Measurements from ENCODE around the gene SEL1L3. TPM values are rescaled to one million over a fixed set of nuclear protein-coding genes. Genes with fewer than 3 reads are reported as not detected.

Gene SEL1L3
- total RNA-seq, 1 donor from 2014 or later = 123 TPM

GRCh38 chr4:25783126-25783525 is 79.7 kb downstream of the SEL1L3 start:
- no peak overlapping the region for H3K4me3 ChIP-seq (ENCODE audit: low read depth, low read length)
- DNase-seq (ENCODE audit: low read depth) = no peak
- no peak for TF ChIP-seq CTCF (IDR thresholded peaks at IDR 0.05; ENCODE audit: insufficient read depth, low read length, poor library complexity, severe bottlenecking)
- no peaks in the 10 kb centered on the region for H3K27me3 ChIP-seq (ENCODE audit: control insufficient read depth, insufficient read depth, low read length)
- H3K36me3 ChIP-seq (ENCODE audit: control insufficient read depth, insufficient read depth, low read length) = peaks cover 2% of the 10 kb centered on the region

- Histone ChIP-seq H3K27me3 (ENCODE audit: control insufficient read depth, insufficient read depth, low read length) (no peaks in the 10 kb centered on the region), H3K4me3 (ENCODE audit: low read depth, low read length) (no peak overlapping the region), H3K36me3 (ENCODE audit: control insufficient read depth, insufficient read depth, low read length) (peaks cover 2% of the 10 kb centered on the region)
- DNase-seq (ENCODE audit: low read depth) = no peak
- no peak for TF ChIP-seq CTCF (IDR thresholded peaks at IDR 0.05; ENCODE audit: insufficient read depth, low read length, poor library complexity, severe bottlenecking)
Measured at GRCh38 chr4:25782482-25782881, 80.3 kb downstream of the SEL1L3 start.

GRCh38 chr4:25779021-25779420 is 83.8 kb downstream of the SEL1L3 start:
- peaks cover 2% of the 10 kb centered on the region for H3K36me3 ChIP-seq (ENCODE audit: control insufficient read depth, insufficient read depth, low read length)
- TF ChIP-seq CTCF (IDR thresholded peaks at IDR 0.05; ENCODE audit: insufficient read depth, low read length, poor library complexity, severe bottlenecking) = no peak
- DNase-seq (ENCODE audit: low read depth) = no peak
- no peak overlapping the region for H3K4me3 ChIP-seq (ENCODE audit: low read depth, low read length)
- H3K27me3 ChIP-seq (ENCODE audit: control insufficient read depth, insufficient read depth, low read length) = no peaks in the 10 kb centered on the region

GRCh38 chr4:25776795-25777194 is 86.0 kb downstream of the SEL1L3 start:
- no peak for DNase-seq (ENCODE audit: low read depth)
- no peak for TF ChIP-seq CTCF (IDR thresholded peaks at IDR 0.05; ENCODE audit: insufficient read depth, low read length, poor library complexity, severe bottlenecking)
- Histone ChIP-seq H3K27me3 (ENCODE audit: control insufficient read depth, insufficient read depth, low read length) (no peaks in the 10 kb centered on the region), H3K4me3 (ENCODE audit: low read depth, low read length) (no peak overlapping the region), H3K36me3 (ENCODE audit: control insufficient read depth, insufficient read depth, low read length) (no peaks in the 10 kb centered on the region)

GRCh38 chr4:25775166-25775565 is 87.6 kb downstream of the SEL1L3 start:
- DNase-seq (ENCODE audit: low read depth) = no peak
- no peak for TF ChIP-seq CTCF (IDR thresholded peaks at IDR 0.05; ENCODE audit: insufficient read depth, low read length, poor library complexity, severe bottlenecking)
- Histone ChIP-seq H3K4me3 (ENCODE audit: low read depth, low read length) (no peak overlapping the region), H3K27me3 (ENCODE audit: control insufficient read depth, insufficient read depth, low read length) (no peaks in the 10 kb centered on the region), H3K36me3 (ENCODE audit: control insufficient read depth, insufficient read depth, low read length) (no peaks in the 10 kb centered on the region)

GRCh38 chr4:25773358-25773757 is 89.4 kb downstream of the SEL1L3 start:
- TF ChIP-seq CTCF (IDR thresholded peaks at IDR 0.05; ENCODE audit: insufficient read depth, low read length, poor library complexity, severe bottlenecking) = no peak
- no peak overlapping the region for H3K4me3 ChIP-seq (ENCODE audit: low read depth, low read length)
- no peaks in the 10 kb centered on the region for H3K27me3 ChIP-seq (ENCODE audit: control insufficient read depth, insufficient read depth, low read length)
- H3K36me3 ChIP-seq (ENCODE audit: control insufficient read depth, insufficient read depth, low read length) = no peaks in the 10 kb centered on the region
- no peak for DNase-seq (ENCODE audit: low read depth)
